Peyer's patch (tissue), 4 donors: ENCODE results near the gene KRTAP5-10.
"Not testable (repeated sequence)": the region's sequence is repeated elsewhere in the genome, so short reads cannot be mapped to it uniquely, and the experiment has no call there.

ENCODE experiments used
- CTCF ChIP-seq, 6 experiments: fragments of 450-650 bp in 4 of 6; fragments of 200-600 bp in 2 of 6; sonication (generic) in 1 of 6; IDR thresholded peaks; one replicate each; pipeline ENCODE4 v1.5.1; 2017 to 2019; ENCODE audit warnings: antibody characterized with exemption in 6 of 6, mild to moderate bottlenecking in 3 of 6, moderate library complexity in 1 of 6
- POLR2A ChIP-seq, 2 donors: fragments of 450-650 bp; IDR thresholded peaks; one replicate each; pipeline ENCODE4 v1.5.1; 2017; ENCODE audit warnings: antibody characterized with exemption in 2 of 2, mild to moderate bottlenecking in 2 of 2, moderate library complexity in 2 of 2

DNA sequence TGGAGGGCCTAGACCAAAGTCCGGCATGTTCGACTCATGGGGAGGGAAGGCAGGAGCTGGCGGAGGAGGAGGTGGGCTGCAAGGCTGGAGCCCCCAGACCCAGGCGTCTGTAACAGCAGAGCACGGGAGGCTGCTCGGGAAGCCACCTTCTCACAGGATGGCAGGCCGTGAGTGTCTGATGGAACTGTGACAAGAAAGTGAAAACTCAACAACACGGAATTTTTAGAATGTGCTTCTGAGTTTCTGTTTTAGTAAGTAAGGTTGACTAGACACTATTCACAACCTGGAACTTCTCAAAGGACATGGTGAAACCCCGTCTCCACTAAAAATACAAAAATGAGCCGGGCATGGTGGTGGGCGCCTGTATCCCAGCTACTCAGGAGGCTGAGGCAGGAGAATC, 25.4 kb upstream of the KRTAP5-10 start:
- not testable (repeated sequence) for TF ChIP-seq POLR2A, CTCF (IDR thresholded peaks at IDR 0.05)
